HepG2 (cell line): ENCODE results near the gene NCOA5. TPM values are rescaled to one million over a fixed set of nuclear protein-coding genes. Genes with fewer than 3 reads are reported as not detected.

Source experiments
- CEBPG ChIP-seq: IDR thresholded peaks from 2 replicates; pipeline ENCODE4 v1.6.1; 2016
- CENPX ChIP-seq: sonication (generic); formaldehyde crosslinking; IDR thresholded peaks from 2 replicates; pipeline ENCODE4 v1.9.0; 2021; ENCODE audit warnings: mild to moderate bottlenecking, missing genetic modification reagents, moderate library complexity
- CREM ChIP-seq, 2 experiments: sonication (generic) in 1 of 2; formaldehyde crosslinking in 1 of 2; IDR thresholded peaks; 2 replicates each; pipeline versions ENCODE4 v1.4.0 to v1.6.1; 2016 to 2020; ENCODE audit warnings: antibody characterized with exemption in 1 of 2, mild to moderate bottlenecking in 1 of 2, missing genetic modification reagents in 1 of 2
- KLF12 ChIP-seq: sonication (generic); formaldehyde crosslinking; IDR thresholded peaks from 2 replicates; pipeline ENCODE4 v1.4.0; 2020; ENCODE audit warnings: missing genetic modification reagents, borderline replicate concordance
- MBD4 ChIP-seq: IDR thresholded peaks from 2 replicates; pipeline ENCODE4 v1.6.1; 2012; ENCODE audit warnings: low read length, inconsistent platforms, borderline replicate concordance
- NCOA5 ChIP-seq: sonication (generic); formaldehyde crosslinking; IDR thresholded peaks from 2 replicates; pipeline ENCODE4 v1.4.0; 2020; ENCODE audit warnings: missing genetic modification reagents
- NR2C2 ChIP-seq: sonication (generic); formaldehyde crosslinking; IDR thresholded peaks from 2 replicates; pipeline ENCODE4 v1.4.0; 2020; ENCODE audit warnings: missing genetic modification reagents, mild to moderate bottlenecking, moderate library complexity, borderline replicate concordance
- POLR2A ChIP-seq, 2 experiments: IDR thresholded peaks; 2 replicates each; pipeline ENCODE4 v1.6.1; 2011; ENCODE audit warnings: low read depth in 2 of 2, low read length in 2 of 2, mild to moderate bottlenecking in 1 of 2, moderate library complexity in 1 of 2; ENCODE audit not compliant: insufficient read depth in 1 of 2
- RFX1 ChIP-seq: fragments of 450-650 bp; IDR thresholded peaks from 2 replicates; pipeline ENCODE4 v1.6.1; 2017
- RFX3 ChIP-seq: IDR thresholded peaks from 2 replicates; pipeline ENCODE4 v1.6.1; 2016; ENCODE audit warnings: missing biosample characterization, missing genetic modification reagents
- SIN3B ChIP-seq: fragments of 150-350 bp; IDR thresholded peaks from 2 replicates; pipeline ENCODE4 v1.6.1; 2014; ENCODE audit warnings: low read length
- SNAPC2 ChIP-seq: sonication (generic); formaldehyde crosslinking; IDR thresholded peaks from 2 replicates; pipeline ENCODE4 v1.8.1; 2022; ENCODE audit warnings: mild to moderate bottlenecking, missing genetic modification reagents
- SOX5 ChIP-seq: IDR thresholded peaks from 2 replicates; pipeline ENCODE4 v1.6.1; 2016; ENCODE audit warnings: borderline replicate concordance
- TAF15 ChIP-seq: fragments of 200-400 bp; formaldehyde crosslinking; IDR thresholded peaks from one replicate; pipeline ENCODE4 v1.6.1; 2018; ENCODE audit warnings: mild to moderate bottlenecking, low read depth, low read length; ENCODE audit not compliant: poor library complexity, severe bottlenecking
- TEAD3 ChIP-seq: optimal IDR thresholded peaks from 2 replicates; pipeline ENCODE3; 2016; ENCODE audit warnings: borderline replicate concordance
- TP53 ChIP-seq: sonication (generic); formaldehyde crosslinking; conservative IDR thresholded peaks from 2 replicates; pipeline ENCODE4 v1.4.0; 2020; ENCODE audit warnings: missing genetic modification reagents
- ZFY ChIP-seq: sonication (generic); formaldehyde crosslinking; IDR thresholded peaks from 2 replicates; pipeline ENCODE4 v1.4.0; 2020; ENCODE audit warnings: missing genetic modification reagents
- ZNF138 ChIP-seq: sonication (generic); formaldehyde crosslinking; IDR thresholded peaks from 2 replicates; pipeline ENCODE4 v1.5.0; 2020; ENCODE audit warnings: mild to moderate bottlenecking, low read depth, missing genetic modification reagents
- ZNF431 ChIP-seq: sonication (generic); formaldehyde crosslinking; IDR thresholded peaks from 2 replicates; pipeline ENCODE4 v1.9.0; 2022; ENCODE audit warnings: missing genetic modification reagents, low read depth, mild to moderate bottlenecking, borderline replicate concordance
- ZSCAN25 ChIP-seq: sonication (generic); formaldehyde crosslinking; IDR thresholded peaks from 2 replicates; pipeline ENCODE4 v1.8.0; 2022; ENCODE audit warnings: mild to moderate bottlenecking, missing genetic modification reagents
- polyA plus RNA-seq, 8 experiments: library from polyadenylated mRNA; depleted of rRNA in 3 of 8; stranded (reverse) in 7 of 8; unstranded in 1 of 8; fragments of >200 nt; fragmentation: Illumina TruSeq in 4 of 8; extraction: Trizol in 4 of 8; gene quantifications; 2 replicates each; pipeline versions ENCODE4 v1.2.1 to v1.2.3, GENCODE V29; 2011 to 2016; ENCODE audit warnings: low read depth in 4 of 8, missing spikeins in 1 of 8, mixed read lengths in 1 of 8; ENCODE audit not compliant: insufficient read depth in 1 of 8
- total RNA-seq, 5 experiments: library from RNA; depleted of rRNA; stranded (reverse); fragments of >200 nt; fragmentation: Illumina TruSeq; extraction: Trizol; gene quantifications; 2 replicates each; pipeline ENCODE4 v1.2.3, GENCODE V29; 2016; ENCODE audit warnings: low read depth in 1 of 5
- TF ChIP-seq, protein P1 (sequence below): sonication (generic); formaldehyde crosslinking; conservative IDR thresholded peaks from 2 replicates; pipeline ENCODE4 v1.4.0; 2020; ENCODE audit warnings: missing genetic modification reagents
- TF ChIP-seq, protein P2 (sequence below): sonication (generic); formaldehyde crosslinking; IDR thresholded peaks from 2 replicates; pipeline ENCODE4 v1.8.0; 2022; ENCODE audit warnings: mild to moderate bottlenecking, missing genetic modification reagents
- TF ChIP-seq, protein P3 (sequence below): sonication (generic); formaldehyde crosslinking; conservative IDR thresholded peaks from 2 replicates; pipeline ENCODE4 v1.8.0; 2022; ENCODE audit warnings: low read depth, missing genetic modification reagents
- TF ChIP-seq, protein P4 (sequence below): sonication (generic); formaldehyde crosslinking; IDR thresholded peaks from 2 replicates; pipeline ENCODE4 v1.4.0; 2020; ENCODE audit warnings: low read depth, mild to moderate bottlenecking, missing genetic modification reagents
- TF ChIP-seq, protein P5 (sequence below): sonication (generic); formaldehyde crosslinking; IDR thresholded peaks from 2 replicates; pipeline ENCODE4 v1.4.0; 2020; ENCODE audit warnings: missing genetic modification reagents

Gene NCOA5
- total and polyA plus RNA-seq, 2 of the 13 experiments (the other 11 are each of a cell fraction or from before 2014, with no cell fraction given) = 16.5 to 28.4 TPM

DNA sequence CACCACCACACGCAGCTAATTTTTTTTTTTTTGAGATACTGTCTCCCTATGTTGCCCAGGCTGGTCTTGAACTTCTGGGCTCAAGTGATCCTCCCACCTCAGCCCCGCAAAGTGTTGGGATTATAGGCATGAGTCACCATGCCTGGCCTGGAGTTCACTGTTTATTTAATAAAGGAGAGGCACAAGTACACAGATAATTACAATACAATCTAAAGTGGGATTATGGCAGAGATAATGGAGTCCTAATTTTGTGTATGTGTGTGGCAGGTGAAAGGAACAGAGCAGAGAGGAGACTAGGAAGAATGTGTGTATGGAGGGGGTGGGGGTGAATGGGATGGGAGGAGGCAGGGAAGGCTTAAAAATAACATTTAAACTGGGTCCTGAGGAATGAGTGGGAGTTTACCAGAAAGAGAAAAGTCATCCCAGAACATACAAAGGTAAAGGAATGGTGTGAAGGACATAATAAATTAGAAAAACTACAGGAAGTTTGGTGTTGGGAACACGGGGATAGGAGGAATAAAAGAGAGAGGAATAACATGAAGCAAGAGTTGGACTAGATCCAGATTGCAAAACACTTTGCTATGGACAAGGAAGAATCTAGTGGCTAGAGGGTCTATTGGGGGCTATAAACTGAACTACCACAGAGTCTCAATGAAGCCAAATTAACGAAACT lies 4.4 kb downstream of the NCOA5 start (continued):
- TF ChIP-seq TP53 (no peak), ZNF431 (CRISPR knock-in tag) (no peak), CEBPG (CRISPR knock-in tag) (peak; percentile 83), MBD4 (no peak), RFX1 (no peak), ZFY (CRISPR knock-in tag) (no peak), ZSCAN25 (CRISPR knock-in tag) (peak; percentile 50; the same call in 1 of the 2 replicates), CENPX (CRISPR knock-in tag) (no peak), TAF15 (no peak), SNAPC2 (no peak), RFX3 (CRISPR knock-in tag) (no peak), POLR2A (IDR thresholded peaks at IDR 0.05; ENCODE audit: insufficient read depth in 1 of 2, low read depth in 2 of 2, low read length in 2 of 2) (0 out of 4 replicates have a peak, but pooled peaks of 1 of the 2 experiments have one; percentile 12), CREM (IDR thresholded peaks at IDR 0.05) (peak; percentile 35; the same call in 1 of the 2 replicates), CREM (CRISPR knock-in tag; IDR thresholded peaks at IDR 0.05) (no peak), SOX5 (CRISPR knock-in tag) (peak; percentile 30; the same call in 1 of the 2 replicates), ZNF138 (CRISPR knock-in tag) (no peak), TEAD3 (CRISPR knock-in tag) (no peak), NR2C2 (no peak), KLF12 (no peak), NCOA5 (CRISPR knock-in tag) (no peak), SIN3B (no peak)
- TF ChIP-seq, protein P1, sequence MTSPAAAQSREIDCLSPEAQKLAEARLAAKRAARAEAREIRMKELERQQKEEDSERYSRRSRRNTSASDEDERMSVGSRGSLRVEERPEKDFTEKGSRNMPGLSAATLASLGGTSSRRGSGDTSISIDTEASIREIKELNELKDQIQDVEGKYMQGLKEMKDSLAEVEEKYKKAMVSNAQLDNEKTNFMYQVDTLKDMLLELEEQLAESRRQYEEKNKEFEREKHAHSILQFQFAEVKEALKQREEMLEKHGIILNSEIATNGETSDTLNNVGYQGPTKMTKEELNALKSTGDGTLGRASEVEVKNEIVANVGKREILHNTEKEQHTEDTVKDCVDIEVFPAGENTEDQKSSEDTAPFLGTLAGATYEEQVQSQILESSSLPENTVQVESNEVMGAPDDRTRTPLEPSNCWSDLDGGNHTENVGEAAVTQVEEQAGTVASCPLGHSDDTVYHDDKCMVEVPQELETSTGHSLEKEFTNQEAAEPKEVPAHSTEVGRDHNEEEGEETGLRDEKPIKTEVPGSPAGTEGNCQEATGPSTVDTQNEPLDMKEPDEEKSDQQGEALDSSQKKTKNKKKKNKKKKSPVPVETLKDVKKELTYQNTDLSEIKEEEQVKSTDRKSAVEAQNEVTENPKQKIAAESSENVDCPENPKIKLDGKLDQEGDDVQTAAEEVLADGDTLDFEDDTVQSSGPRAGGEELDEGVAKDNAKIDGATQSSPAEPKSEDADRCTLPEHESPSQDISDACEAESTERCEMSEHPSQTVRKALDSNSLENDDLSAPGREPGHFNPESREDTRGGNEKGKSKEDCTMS (CRISPR knock-in tag) = no peak
- TF ChIP-seq, protein P2, sequence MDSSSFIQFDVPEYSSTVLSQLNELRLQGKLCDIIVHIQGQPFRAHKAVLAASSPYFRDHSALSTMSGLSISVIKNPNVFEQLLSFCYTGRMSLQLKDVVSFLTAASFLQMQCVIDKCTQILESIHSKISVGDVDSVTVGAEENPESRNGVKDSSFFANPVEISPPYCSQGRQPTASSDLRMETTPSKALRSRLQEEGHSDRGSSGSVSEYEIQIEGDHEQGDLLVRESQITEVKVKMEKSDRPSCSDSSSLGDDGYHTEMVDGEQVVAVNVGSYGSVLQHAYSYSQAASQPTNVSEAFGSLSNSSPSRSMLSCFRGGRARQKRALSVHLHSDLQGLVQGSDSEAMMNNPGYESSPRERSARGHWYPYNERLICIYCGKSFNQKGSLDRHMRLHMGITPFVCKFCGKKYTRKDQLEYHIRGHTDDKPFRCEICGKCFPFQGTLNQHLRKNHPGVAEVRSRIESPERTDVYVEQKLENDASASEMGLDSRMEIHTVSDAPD (CRISPR knock-in tag) = no peak
- TF ChIP-seq, protein P3, sequence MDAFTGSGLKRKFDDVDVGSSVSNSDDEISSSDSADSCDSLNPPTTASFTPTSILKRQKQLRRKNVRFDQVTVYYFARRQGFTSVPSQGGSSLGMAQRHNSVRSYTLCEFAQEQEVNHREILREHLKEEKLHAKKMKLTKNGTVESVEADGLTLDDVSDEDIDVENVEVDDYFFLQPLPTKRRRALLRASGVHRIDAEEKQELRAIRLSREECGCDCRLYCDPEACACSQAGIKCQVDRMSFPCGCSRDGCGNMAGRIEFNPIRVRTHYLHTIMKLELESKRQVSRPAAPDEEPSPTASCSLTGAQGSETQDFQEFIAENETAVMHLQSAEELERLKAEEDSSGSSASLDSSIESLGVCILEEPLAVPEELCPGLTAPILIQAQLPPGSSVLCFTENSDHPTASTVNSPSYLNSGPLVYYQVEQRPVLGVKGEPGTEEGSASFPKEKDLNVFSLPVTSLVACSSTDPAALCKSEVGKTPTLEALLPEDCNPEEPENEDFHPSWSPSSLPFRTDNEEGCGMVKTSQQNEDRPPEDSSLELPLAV (CRISPR knock-in tag) = no peak
- TF ChIP-seq, protein P4, sequence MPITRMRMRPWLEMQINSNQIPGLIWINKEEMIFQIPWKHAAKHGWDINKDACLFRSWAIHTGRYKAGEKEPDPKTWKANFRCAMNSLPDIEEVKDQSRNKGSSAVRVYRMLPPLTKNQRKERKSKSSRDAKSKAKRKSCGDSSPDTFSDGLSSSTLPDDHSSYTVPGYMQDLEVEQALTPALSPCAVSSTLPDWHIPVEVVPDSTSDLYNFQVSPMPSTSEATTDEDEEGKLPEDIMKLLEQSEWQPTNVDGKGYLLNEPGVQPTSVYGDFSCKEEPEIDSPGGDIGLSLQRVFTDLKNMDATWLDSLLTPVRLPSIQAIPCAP (CRISPR knock-in tag) = no peak
- TF ChIP-seq, protein P5, sequence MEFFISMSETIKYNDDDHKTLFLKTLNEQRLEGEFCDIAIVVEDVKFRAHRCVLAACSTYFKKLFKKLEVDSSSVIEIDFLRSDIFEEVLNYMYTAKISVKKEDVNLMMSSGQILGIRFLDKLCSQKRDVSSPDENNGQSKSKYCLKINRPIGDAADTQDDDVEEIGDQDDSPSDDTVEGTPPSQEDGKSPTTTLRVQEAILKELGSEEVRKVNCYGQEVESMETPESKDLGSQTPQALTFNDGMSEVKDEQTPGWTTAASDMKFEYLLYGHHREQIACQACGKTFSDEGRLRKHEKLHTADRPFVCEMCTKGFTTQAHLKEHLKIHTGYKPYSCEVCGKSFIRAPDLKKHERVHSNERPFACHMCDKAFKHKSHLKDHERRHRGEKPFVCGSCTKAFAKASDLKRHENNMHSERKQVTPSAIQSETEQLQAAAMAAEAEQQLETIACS (CRISPR knock-in tag) = no peak
